GM21390 (cell line): ENCODE data around the gene WSCD1.

ENCODE experiments used
- ATAC-seq: cut with Tn5 transposase; IDR thresholded peaks from one replicate; pipeline ENCODE4 v1.9.1; 2021; ENCODE audit not compliant: unreplicated experiment

WSCD1 gene

GRCh38 chr17:6147042-6147441, 76.9 kb downstream of the WSCD1 start:
- ATAC-seq, result no peak

GRCh38 chr17:6153375-6153774, 83.2 kb downstream of the WSCD1 start:
- no peak for ATAC-seq

- ATAC-seq, result no peak
Observed at GRCh38 chr17:6157716-6158115, 87.5 kb downstream of the WSCD1 start.

- ATAC-seq, result no peak
Observed at GRCh38 chr17:6159541-6160231, 89.5 kb downstream of the WSCD1 start.

- no peak for ATAC-seq
Observed at GRCh38 chr17:6160232-6160555, 90.0 kb downstream of the WSCD1 start.

- ATAC-seq, result no peak
Observed at GRCh38 chr17:6160911-6161855, 91.0 kb downstream of the WSCD1 start.

- ATAC-seq, result no peak
Observed at GRCh38 chr17:6162216-6162615, 92.0 kb downstream of the WSCD1 start.

- ATAC-seq, result no peak
Observed at GRCh38 chr17:6162892-6163291, 92.7 kb downstream of the WSCD1 start.

- ATAC-seq, result no peak
Observed at GRCh38 chr17:6163612-6164333, 93.6 kb downstream of the WSCD1 start.

GRCh38 chr17:6164996-6165395, 94.8 kb downstream of the WSCD1 start:
- no peak for ATAC-seq

- no peak for ATAC-seq
Observed at GRCh38 chr17:6165806-6166205, 95.6 kb downstream of the WSCD1 start.

GRCh38 chr17:6166492-6167179, 96.5 kb downstream of the WSCD1 start:
- no peak for ATAC-seq

- no peak for ATAC-seq
Observed at GRCh38 chr17:6168296-6168695, 98.1 kb downstream of the WSCD1 start.

GRCh38 chr17:6170349-6170748, 100.2 kb downstream of the WSCD1 start:
- no peak for ATAC-seq

GRCh38 chr17:6172642-6173330, 102.6 kb downstream of the WSCD1 start:
- ATAC-seq, result no peak

- ATAC-seq, result no peak
Observed at GRCh38 chr17:6173653-6174052, 103.5 kb downstream of the WSCD1 start.
